H1 (cell line): Measurements from ENCODE around the gene DRC7. TPM values are rescaled to one million over a fixed set of nuclear protein-coding genes. Genes with fewer than 3 reads are reported as not detected.

Experiments used
- BCL11A ChIP-seq, 2 experiments: IDR thresholded peaks; one replicate each; pipeline ENCODE4 v1.6.1; 2011; ENCODE audit warnings: low read depth in 2 of 2, low read length in 2 of 2, mild to moderate bottlenecking in 2 of 2
- GTF2F1 ChIP-seq: IDR thresholded peaks from 2 replicates; pipeline ENCODE4 v1.6.1; 2012; ENCODE audit warnings: low read depth, low read length, improper control_type of control experiment, borderline replicate concordance
- JUND ChIP-seq: IDR thresholded peaks from 2 replicates; pipeline ENCODE4 v1.6.1; 2011; ENCODE audit warnings: mild to moderate bottlenecking, improper control_type of control experiment, low read length
- MAFK ChIP-seq: IDR thresholded peaks from 2 replicates; pipeline ENCODE4 v1.6.1; 2012; ENCODE audit warnings: low read depth, mild to moderate bottlenecking, improper control_type of control experiment, low read length
- MAX ChIP-seq: IDR thresholded peaks from 2 replicates; pipeline ENCODE4 v1.6.1; 2012; ENCODE audit warnings: inconsistent platforms
- SIN3A ChIP-seq, 2 experiments: IDR thresholded peaks in 1 of 2; conservative IDR thresholded peaks in 1 of 2; 2 replicates each; pipeline ENCODE4 v1.6.1; 2011 to 2012; ENCODE audit warnings: low read length in 2 of 2, improper control_type of control experiment in 1 of 2, low read depth in 1 of 2, mild to moderate bottlenecking in 1 of 2
- SP1 ChIP-seq: IDR thresholded peaks from 2 replicates; pipeline ENCODE4 v1.6.1; 2011; ENCODE audit warnings: low read depth, low read length
- polyA plus RNA-seq, 7 experiments: library from polyadenylated mRNA; depleted of rRNA in 3 of 7; stranded (reverse) in 5 of 7; unstranded in 2 of 7; fragments of >200 nt in 5 of 7; fragments of 200-250 nt in 2 of 7; gene quantifications; 1 replicate in 5 of 7; 2 replicates in 1 of 7; 4 replicates in 1 of 7; pipeline versions ENCODE4 v1.2.1 to v1.2.3, GENCODE V29; 2011 to 2013; ENCODE audit warnings: missing spikeins in 2 of 7, mixed read lengths in 2 of 7
- total RNA-seq: library from RNA; stranded (reverse); fragmentation: NEBNext Ultra II Directional; extraction: Animal tissue kit (Norgen Biotek cat#: 25700); gene quantifications from 2 replicates; pipeline ENCODE4 v1.2.1, GENCODE V29; 2021

DRC7 gene
- total and polyA plus RNA-seq, 2 of the 8 experiments (the other 6 are each of a cell fraction or from before 2014, with no cell fraction given): 0.14 TPM; not detected in 1

GRCh38 chr16:57684626-57685358, 9.8 kb upstream of the DRC7 start (continued):
- TF ChIP-seq MAFK (no peak), JUND (no peak), GTF2F1 (no peak), BCL11A (IDR thresholded peaks at IDR 0.05; ENCODE audit: low read depth in 2 of 2, low read length in 2 of 2) (no peak), SP1 (no peak), SIN3A (conservative IDR thresholded peaks at IDR 0.05 in 1 of 2, IDR thresholded peaks at IDR 0.05 in 1 of 2; ENCODE audit: low read depth in 1 of 2, low read length in 2 of 2) (no peak), MAX (no peak)
